Transverse colon (tissue), 3 donors: ENCODE data around the gene PRSS27.
"Not testable (repeated sequence)": the region's sequence is repeated elsewhere in the genome, so short reads cannot be mapped to it uniquely, and the experiment has no call there.

ENCODE experiments used
- POLR2A ChIP-seq: fragments of 450-650 bp; IDR thresholded peaks from one replicate; pipeline ENCODE4 v1.6.1; 2016; ENCODE audit warnings: antibody characterized with exemption, mild to moderate bottlenecking, moderate library complexity
- TF ChIP-seq, protein P1 (sequence below), 5 experiments: fragments of 200-600 bp in 3 of 5; fragments of 450-650 bp in 2 of 5; sonication (generic) in 3 of 5; IDR thresholded peaks; 1 replicate in 2 of 5; 2 replicates in 3 of 5; pipeline ENCODE4 v1.5.1; 2016 to 2017; ENCODE audit warnings: antibody characterized with exemption in 5 of 5, inconsistent platforms in 3 of 5, mild to moderate bottlenecking in 2 of 5, moderate library complexity in 1 of 5

DNA sequence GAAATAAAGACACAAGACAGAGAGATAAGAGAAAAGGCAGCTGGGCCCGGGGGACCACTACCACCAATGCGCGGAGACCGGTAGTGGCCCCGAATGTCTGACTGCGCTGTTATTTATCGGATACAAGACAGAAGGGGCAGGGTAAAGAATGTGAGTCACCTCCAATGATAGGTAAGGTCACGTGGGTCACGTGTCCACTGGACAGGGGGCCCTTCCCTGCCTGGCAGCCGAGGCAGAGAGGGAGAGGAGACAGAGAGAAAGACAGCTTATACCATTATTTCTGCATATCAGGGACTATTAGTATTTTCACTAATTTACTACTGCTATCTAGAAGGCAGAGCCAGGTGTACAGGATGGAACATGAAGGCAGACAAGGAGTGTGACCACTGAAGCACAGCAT lies 50.4 kb downstream of the PRSS27 start:
- TF ChIP-seq POLR2A = not testable (repeated sequence)
- TF ChIP-seq, protein P1, sequence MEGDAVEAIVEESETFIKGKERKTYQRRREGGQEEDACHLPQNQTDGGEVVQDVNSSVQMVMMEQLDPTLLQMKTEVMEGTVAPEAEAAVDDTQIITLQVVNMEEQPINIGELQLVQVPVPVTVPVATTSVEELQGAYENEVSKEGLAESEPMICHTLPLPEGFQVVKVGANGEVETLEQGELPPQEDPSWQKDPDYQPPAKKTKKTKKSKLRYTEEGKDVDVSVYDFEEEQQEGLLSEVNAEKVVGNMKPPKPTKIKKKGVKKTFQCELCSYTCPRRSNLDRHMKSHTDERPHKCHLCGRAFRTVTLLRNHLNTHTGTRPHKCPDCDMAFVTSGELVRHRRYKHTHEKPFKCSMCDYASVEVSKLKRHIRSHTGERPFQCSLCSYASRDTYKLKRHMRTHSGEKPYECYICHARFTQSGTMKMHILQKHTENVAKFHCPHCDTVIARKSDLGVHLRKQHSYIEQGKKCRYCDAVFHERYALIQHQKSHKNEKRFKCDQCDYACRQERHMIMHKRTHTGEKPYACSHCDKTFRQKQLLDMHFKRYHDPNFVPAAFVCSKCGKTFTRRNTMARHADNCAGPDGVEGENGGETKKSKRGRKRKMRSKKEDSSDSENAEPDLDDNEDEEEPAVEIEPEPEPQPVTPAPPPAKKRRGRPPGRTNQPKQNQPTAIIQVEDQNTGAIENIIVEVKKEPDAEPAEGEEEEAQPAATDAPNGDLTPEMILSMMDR (IDR thresholded peaks at IDR 0.05) = not testable (repeated sequence)
